Measurements from ENCODE around the gene FAM163A.

The FAM163A gene

DNA sequence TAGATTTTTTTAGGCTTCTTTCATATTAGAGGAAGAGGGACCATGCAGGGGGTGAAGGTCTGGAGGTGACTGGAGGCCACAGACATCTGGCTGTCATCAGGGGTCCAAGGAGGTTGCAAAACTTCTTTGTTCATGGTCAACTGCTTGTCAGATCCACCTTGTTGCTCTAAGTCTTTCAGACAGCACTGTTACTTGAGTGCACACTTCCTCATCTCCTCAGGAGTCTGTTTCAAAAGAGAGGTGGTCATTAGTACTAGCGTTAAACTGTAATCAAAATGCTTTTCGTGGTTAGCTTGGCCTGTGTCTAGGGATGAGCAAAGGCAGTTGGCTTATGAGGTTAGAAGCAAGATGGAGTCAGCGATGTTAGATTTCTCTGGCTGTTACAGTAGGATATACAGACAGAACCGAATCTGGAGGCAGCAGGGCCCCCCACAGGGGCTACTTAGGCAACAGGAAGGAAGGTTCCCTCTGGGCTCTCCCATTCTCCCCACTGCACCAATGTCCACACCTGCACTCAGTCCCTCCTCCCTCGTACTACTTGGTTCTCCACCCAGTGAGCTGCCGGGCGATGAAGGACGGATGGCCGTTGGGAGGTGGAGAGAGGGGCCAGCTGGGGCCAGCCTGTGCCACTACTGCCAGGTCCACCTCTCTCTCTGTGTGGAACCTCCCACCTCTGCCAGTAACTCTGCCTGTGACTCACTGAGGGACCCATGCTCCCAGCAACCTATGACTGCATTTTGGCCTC is 77.3 kb downstream of the FAM163A start:
- Histone ChIP-seq H3K9ac (no peak overlapping the region), H3K27me3 (ENCODE audit: control insufficient read depth, insufficient read depth, low read length) (no peaks in the 10 kb centered on the region), H3K4me1 (no peaks in the 10 kb centered on the region), H2AFZ (no peak overlapping the region), H3K79me2 (no peaks in the 10 kb centered on the region), H3K4me2 (ENCODE audit: low read length) (no peak overlapping the region), H3K9me3 (ENCODE audit: control insufficient read depth, low read length) (no peaks in the 10 kb centered on the region), H3K27ac (no peak overlapping the region), H3K4me3 (ENCODE audit: low read depth, low read length) (no peak overlapping the region), H3K36me3 (ENCODE audit: control insufficient read depth, insufficient read depth, low read length) (no peaks in the 10 kb centered on the region)
- TF ChIP-seq, protein P1, sequence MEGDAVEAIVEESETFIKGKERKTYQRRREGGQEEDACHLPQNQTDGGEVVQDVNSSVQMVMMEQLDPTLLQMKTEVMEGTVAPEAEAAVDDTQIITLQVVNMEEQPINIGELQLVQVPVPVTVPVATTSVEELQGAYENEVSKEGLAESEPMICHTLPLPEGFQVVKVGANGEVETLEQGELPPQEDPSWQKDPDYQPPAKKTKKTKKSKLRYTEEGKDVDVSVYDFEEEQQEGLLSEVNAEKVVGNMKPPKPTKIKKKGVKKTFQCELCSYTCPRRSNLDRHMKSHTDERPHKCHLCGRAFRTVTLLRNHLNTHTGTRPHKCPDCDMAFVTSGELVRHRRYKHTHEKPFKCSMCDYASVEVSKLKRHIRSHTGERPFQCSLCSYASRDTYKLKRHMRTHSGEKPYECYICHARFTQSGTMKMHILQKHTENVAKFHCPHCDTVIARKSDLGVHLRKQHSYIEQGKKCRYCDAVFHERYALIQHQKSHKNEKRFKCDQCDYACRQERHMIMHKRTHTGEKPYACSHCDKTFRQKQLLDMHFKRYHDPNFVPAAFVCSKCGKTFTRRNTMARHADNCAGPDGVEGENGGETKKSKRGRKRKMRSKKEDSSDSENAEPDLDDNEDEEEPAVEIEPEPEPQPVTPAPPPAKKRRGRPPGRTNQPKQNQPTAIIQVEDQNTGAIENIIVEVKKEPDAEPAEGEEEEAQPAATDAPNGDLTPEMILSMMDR (IDR thresholded peaks at IDR 0.05), result no peak

DNA sequence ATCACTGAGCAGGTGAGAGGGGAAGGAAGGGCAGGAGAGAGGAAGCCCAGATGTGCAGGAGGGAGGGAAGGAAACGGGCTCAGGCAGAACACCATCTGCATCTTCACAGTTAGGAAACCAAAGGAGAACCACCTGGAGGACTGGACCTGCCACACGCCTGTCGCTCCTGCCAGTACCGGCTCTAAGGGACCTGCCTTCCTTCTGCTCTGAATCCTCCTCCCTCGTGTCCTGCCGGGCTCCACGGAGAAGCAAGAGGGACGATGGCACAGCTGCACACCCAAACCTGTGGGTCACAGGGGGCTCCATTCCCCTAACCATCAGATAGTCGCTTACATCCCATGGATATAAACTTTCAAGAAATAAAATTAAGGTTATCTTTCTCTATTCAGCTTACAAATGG is 78.4 kb downstream of the FAM163A start:
- no peaks in the 10 kb centered on the region for H3K36me3 ChIP-seq (ENCODE audit: control insufficient read depth, insufficient read depth, low read length)
- no peaks in the 10 kb centered on the region for H3K27me3 ChIP-seq (ENCODE audit: control insufficient read depth, insufficient read depth, low read length)
- TF ChIP-seq, protein P1 (IDR thresholded peaks at IDR 0.05), result no peak
- H3K9ac ChIP-seq, result no peak overlapping the region
- no peak overlapping the region for H3K4me2 ChIP-seq (ENCODE audit: low read length)
- H3K79me2 ChIP-seq, result no peaks in the 10 kb centered on the region
- no peak overlapping the region for H3K4me3 ChIP-seq (ENCODE audit: low read depth, low read length)
- H2AFZ ChIP-seq, result no peak overlapping the region
- H3K9me3 ChIP-seq (ENCODE audit: control insufficient read depth, low read length), result no peaks in the 10 kb centered on the region
- H3K27ac ChIP-seq, result no peak overlapping the region
- H3K4me1 ChIP-seq, result no peaks in the 10 kb centered on the region

DNA sequence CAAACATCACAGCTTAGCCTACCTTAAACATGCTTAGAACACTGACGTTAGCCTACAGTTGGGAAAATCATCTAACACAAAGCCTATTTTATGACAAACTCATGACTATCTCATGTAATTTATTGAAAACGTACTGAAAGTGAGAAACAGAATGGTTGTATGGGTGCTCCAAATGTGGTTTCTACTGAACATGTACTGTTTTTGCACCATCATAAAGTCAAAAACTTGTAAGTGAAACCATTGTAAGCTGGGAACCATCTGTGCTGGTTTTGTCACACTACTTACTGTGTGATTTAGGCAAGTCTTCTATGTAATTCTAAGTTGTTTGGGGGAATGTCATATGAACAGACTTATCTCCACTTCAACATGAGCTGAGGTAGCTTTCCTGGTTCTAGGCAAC is 79.0 kb downstream of the FAM163A start:
- TF ChIP-seq, protein P1 (IDR thresholded peaks at IDR 0.05), result no peak
- no peaks in the 10 kb centered on the region for H3K36me3 ChIP-seq (ENCODE audit: control insufficient read depth, insufficient read depth, low read length)
- no peak overlapping the region for H2AFZ ChIP-seq
- no peaks in the 10 kb centered on the region for H3K9me3 ChIP-seq (ENCODE audit: control insufficient read depth, low read length)
- no peak overlapping the region for H3K4me3 ChIP-seq (ENCODE audit: low read depth, low read length)
- no peaks in the 10 kb centered on the region for H3K4me1 ChIP-seq
- no peaks in the 10 kb centered on the region for H3K27me3 ChIP-seq (ENCODE audit: control insufficient read depth, insufficient read depth, low read length)
- no peak overlapping the region for H3K4me2 ChIP-seq (ENCODE audit: low read length)
- no peak overlapping the region for H3K27ac ChIP-seq
- H3K79me2 ChIP-seq, result no peaks in the 10 kb centered on the region
- no peak overlapping the region for H3K9ac ChIP-seq

DNA sequence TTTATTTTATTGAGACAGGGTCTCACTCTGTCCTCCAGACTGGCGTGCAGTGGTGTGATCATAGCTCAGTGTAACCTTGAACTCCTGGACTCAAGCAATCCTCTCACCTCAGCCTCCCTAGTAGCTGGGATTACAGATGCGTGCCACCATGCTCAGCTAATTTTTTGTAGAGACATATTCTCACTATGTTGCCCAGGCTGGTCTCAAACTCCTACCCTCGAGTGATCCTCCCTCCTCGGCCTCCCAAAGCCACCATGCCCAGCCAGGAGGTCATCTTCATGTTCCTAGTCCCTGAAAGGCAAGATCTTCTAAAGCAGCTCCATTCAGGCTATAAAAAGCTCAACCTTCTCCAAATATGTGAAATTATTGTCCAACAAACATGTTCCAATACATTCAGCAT is 80.6 kb downstream of the FAM163A start:
- Histone ChIP-seq H3K36me3 (ENCODE audit: control insufficient read depth, insufficient read depth, low read length) (no peaks in the 10 kb centered on the region), H3K27ac (no peak overlapping the region), H3K9me3 (ENCODE audit: control insufficient read depth, low read length) (no peaks in the 10 kb centered on the region), H3K4me3 (ENCODE audit: low read depth, low read length) (no peak overlapping the region), H3K27me3 (ENCODE audit: control insufficient read depth, insufficient read depth, low read length) (no peaks in the 10 kb centered on the region), H3K9ac (no peak overlapping the region), H2AFZ (no peak overlapping the region), H3K4me2 (ENCODE audit: low read length) (no peak overlapping the region), H3K4me1 (no peaks in the 10 kb centered on the region), H3K79me2 (no peaks in the 10 kb centered on the region)
- TF ChIP-seq, protein P1 (IDR thresholded peaks at IDR 0.05), result no peak

DNA sequence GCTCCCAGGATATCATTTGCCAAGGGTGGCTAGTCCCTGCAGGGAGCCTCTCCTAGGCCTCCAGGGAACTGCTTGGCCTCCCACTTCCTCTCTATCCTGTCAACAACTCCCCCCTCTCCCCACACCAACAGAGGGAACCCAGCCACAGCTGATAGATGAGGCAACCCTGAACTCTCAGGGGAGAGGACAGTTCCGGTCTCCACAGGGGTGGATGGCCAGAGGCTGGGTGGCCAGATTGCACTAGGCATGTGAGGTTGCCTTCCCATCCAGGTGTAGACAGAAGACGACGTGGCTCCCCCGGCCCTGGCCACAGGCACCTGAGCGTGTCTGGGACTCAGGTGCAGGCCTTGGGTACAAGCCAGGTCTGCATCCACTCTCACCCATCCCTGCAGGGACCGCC is 81.2 kb downstream of the FAM163A start:
- Histone ChIP-seq H3K79me2 (no peaks in the 10 kb centered on the region), H3K4me3 (ENCODE audit: low read depth, low read length) (no peak overlapping the region), H3K4me1 (no peaks in the 10 kb centered on the region), H3K9ac (no peak overlapping the region), H2AFZ (no peak overlapping the region), H3K9me3 (ENCODE audit: control insufficient read depth, low read length) (no peaks in the 10 kb centered on the region), H3K36me3 (ENCODE audit: control insufficient read depth, insufficient read depth, low read length) (no peaks in the 10 kb centered on the region), H3K27ac (no peak overlapping the region), H3K4me2 (ENCODE audit: low read length) (no peak overlapping the region), H3K27me3 (ENCODE audit: control insufficient read depth, insufficient read depth, low read length) (no peaks in the 10 kb centered on the region)
- TF ChIP-seq, protein P1 (IDR thresholded peaks at IDR 0.05), result no peak
